HG03066 (cell line): ENCODE results near the gene ECSIT.

ENCODE experiments used
- ATAC-seq: cut with Tn5 transposase; IDR thresholded peaks from one replicate; pipeline ENCODE4 v1.9.1; 2021; ENCODE audit warnings: low read depth; ENCODE audit not compliant: unreplicated experiment

The ECSIT gene

GRCh38 chr19:11551603-11552235 lies 22.8 kb upstream of the ECSIT start:
- ATAC-seq = no peak

GRCh38 chr19:11550265-11550664 lies 21.3 kb upstream of the ECSIT start:
- ATAC-seq = no peak

- ATAC-seq = no peak
These were observed 20.5 kb upstream of the ECSIT start for GRCh38 chr19:11549386-11549953.

GRCh38 chr19:11547929-11548700 lies 19.2 kb upstream of the ECSIT start:
- no peak for ATAC-seq

- ATAC-seq = no peak
These were observed 12.3 kb upstream of the ECSIT start for GRCh38 chr19:11541238-11541637.

- ATAC-seq = no peak
These were observed 11.7 kb upstream of the ECSIT start for GRCh38 chr19:11540645-11541044.

GRCh38 chr19:11539495-11540365 lies 10.8 kb upstream of the ECSIT start:
- ATAC-seq = no peak

GRCh38 chr19:11538232-11539036 lies 9.5 kb upstream of the ECSIT start, which contains the start of gene CNN1:
Gene CNN1, plus strand, starts transcription at chr19:11538851. Its CDS starts 77 bp downstream, at chr19:11538928.
- ATAC-seq = no peak

GRCh38 chr19:11535792-11536595 lies 7.1 kb upstream of the ECSIT start:
- ATAC-seq = no peak

- ATAC-seq = no peak
These were observed 6.0 kb upstream of the ECSIT start for GRCh38 chr19:11534948-11535347.

GRCh38 chr19:11534538-11534937 lies 5.6 kb upstream of the ECSIT start:
- no peak for ATAC-seq

GRCh38 chr19:11530432-11530831 lies 1.5 kb upstream of the ECSIT start:
- ATAC-seq = no peak

GRCh38 chr19:11519138-11519537 lies 9.8 kb downstream of the ECSIT start:
- ATAC-seq = no peak

- no peak for ATAC-seq
These were observed 15.0 kb downstream of the ECSIT start for GRCh38 chr19:11513946-11514345.

GRCh38 chr19:11510444-11510843 lies 18.5 kb downstream of the ECSIT start:
- ATAC-seq = no peak

GRCh38 chr19:11507370-11508078 lies 21.4 kb downstream of the ECSIT start:
- ATAC-seq = no peak

- ATAC-seq = no peak
These were observed 22.0 kb downstream of the ECSIT start for GRCh38 chr19:11506967-11507366.

GRCh38 chr19:11506101-11506555 lies 22.8 kb downstream of the ECSIT start:
- peak; percentile 24 for ATAC-seq
